ENCODE data around the gene CPTP. TPM values are rescaled to one million over a fixed set of nuclear protein-coding genes. Genes with fewer than 3 reads are reported as not detected.

Gene CPTP
- total RNA-seq, 4 donors from 2014 or later = 8.5 to 18.6 (median 11.5) TPM

DNA sequence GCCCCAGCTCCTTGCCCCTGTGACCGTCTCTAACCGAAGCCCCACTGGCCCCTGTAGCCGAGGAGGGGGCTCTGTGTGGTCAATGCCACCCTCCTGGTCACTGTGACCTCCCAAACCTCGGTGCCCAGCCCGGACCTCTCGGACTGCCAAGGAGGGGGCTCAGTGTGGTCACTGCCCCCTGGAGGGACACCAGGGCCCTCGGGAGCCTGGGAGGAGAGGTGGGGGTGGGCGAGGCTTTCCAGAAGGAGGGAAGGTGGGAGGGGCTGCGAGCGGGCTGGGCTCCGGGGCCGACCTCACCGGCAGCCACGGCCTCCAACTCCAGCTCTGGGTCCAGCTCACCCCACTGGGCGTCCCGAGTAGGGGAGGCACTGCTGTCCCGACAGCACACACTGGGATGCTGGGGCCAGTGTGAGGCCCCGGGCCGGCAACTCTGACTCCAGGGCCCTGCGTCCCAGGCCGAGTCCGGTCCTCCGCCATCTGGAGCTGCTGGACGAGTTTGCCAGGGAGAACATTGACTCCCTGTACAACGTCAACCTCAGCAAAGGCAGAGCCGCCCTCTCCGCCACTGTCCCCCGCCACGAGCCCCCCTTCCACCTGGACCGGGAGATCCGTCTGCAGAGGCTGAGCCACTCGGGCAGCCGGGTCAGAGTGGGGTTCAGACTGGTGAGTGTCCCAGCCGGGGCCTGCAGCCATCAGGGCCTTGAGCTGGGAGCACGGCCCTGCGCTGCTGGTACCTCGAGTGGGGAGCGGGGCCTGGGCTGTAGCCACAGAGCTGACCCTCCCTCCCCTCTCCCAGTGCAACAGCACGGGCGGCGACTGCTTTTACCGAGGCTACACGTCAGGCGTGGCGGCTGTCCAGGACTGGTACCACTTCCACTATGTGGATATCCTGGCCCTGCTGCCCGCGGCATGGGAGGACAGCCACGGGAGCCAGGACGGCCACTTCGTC, 38.0 kb upstream of the CPTP start:
- TF ChIP-seq, protein P1, sequence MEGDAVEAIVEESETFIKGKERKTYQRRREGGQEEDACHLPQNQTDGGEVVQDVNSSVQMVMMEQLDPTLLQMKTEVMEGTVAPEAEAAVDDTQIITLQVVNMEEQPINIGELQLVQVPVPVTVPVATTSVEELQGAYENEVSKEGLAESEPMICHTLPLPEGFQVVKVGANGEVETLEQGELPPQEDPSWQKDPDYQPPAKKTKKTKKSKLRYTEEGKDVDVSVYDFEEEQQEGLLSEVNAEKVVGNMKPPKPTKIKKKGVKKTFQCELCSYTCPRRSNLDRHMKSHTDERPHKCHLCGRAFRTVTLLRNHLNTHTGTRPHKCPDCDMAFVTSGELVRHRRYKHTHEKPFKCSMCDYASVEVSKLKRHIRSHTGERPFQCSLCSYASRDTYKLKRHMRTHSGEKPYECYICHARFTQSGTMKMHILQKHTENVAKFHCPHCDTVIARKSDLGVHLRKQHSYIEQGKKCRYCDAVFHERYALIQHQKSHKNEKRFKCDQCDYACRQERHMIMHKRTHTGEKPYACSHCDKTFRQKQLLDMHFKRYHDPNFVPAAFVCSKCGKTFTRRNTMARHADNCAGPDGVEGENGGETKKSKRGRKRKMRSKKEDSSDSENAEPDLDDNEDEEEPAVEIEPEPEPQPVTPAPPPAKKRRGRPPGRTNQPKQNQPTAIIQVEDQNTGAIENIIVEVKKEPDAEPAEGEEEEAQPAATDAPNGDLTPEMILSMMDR (IDR thresholded peaks at IDR 0.05) = no peak
- ATAC-seq (ENCODE audit: low FRiP score) (no peak), DNase-seq (ENCODE audit: low spot score) (no peak)

DNA sequence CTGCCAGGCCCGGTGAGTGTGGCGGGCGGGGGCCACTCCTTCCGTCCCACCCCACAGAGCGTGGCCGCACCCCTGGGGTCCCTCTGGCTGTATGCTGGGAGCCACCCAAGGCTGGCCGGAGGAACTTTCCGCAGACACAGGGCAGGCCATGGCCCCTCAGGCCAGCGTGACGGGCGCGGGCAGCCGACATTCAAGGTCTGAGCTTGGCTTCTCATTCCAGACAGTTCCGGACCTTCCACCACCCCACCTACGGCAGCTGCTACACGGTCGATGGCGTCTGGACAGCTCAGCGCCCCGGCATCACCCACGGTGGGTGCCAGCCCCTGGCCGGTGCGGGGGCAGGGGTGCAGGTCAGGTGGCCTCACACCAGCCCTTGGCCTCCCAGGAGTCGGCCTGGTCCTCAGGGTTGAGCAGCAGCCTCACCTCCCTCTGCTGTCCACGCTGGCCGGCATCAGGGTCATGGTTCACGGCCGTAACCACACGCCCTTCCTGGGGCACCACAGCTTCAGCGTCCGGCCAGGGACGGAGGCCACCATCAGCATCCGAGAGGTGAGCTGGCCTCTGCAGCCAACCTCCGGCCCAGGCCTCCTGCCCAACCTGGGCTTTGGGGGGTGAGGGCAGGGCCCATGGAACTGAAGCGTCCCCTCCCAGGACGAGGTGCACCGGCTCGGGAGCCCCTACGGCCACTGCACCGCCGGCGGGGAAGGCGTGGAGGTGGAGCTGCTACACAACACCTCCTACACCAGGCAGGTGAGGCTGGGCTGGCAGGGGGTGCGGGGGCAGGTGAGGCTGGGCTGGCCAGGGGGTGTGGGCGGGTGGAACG, 37.1 kb upstream of the CPTP start:
- TF ChIP-seq, protein P1 (IDR thresholded peaks at IDR 0.05) = no peak
- DNase-seq (ENCODE audit: low spot score) = no peak
- no peak for ATAC-seq (ENCODE audit: low FRiP score)

DNA sequence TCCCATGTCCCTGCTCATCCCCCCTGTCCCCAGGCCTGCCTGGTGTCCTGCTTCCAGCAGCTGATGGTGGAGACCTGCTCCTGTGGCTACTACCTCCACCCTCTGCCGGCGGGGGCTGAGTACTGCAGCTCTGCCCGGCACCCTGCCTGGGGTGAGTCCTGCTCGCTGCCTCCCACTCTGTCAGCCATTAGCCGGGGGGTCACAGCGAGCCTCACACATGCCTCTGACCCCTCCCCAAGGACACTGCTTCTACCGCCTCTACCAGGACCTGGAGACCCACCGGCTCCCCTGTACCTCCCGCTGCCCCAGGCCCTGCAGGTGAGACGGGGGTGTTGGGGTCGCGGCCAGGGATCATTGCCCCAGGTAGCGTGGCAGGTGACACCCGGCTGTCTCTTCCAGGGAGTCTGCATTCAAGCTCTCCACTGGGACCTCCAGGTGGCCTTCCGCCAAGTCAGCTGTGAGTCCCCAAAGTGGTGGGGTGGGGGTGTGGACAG, 34.3 kb upstream of the CPTP start:
- DNase-seq (ENCODE audit: low spot score) = peak; percentile 60
- peak; percentile 10 for ATAC-seq (ENCODE audit: low FRiP score)
- TF ChIP-seq, protein P1 (IDR thresholded peaks at IDR 0.05) = peak in 1 of 3 donors; percentile 41

DNA sequence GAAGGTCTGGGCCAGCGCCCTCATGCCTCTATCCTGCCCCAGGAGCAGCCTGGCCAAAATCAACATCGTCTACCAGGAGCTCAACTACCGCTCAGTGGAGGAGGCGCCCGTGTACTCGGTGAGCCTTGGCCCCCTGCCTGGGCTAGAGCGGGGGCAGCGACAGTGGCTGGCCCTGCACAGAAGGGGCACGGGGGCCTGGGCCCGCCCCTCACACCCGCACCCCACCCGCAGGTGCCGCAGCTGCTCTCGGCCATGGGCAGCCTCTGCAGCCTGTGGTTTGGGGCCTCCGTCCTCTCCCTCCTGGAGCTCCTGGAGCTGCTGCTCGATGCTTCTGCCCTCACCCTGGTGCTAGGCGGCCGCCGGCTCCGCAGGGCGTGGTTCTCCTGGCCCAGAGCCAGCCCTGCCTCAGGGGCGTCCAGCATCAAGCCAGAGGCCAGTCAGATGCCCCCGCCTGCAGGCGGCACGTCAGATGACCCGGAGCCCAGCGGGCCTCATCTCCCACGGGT, 33.5 kb upstream of the CPTP start:
- no peak for DNase-seq (ENCODE audit: low spot score)

DNA sequence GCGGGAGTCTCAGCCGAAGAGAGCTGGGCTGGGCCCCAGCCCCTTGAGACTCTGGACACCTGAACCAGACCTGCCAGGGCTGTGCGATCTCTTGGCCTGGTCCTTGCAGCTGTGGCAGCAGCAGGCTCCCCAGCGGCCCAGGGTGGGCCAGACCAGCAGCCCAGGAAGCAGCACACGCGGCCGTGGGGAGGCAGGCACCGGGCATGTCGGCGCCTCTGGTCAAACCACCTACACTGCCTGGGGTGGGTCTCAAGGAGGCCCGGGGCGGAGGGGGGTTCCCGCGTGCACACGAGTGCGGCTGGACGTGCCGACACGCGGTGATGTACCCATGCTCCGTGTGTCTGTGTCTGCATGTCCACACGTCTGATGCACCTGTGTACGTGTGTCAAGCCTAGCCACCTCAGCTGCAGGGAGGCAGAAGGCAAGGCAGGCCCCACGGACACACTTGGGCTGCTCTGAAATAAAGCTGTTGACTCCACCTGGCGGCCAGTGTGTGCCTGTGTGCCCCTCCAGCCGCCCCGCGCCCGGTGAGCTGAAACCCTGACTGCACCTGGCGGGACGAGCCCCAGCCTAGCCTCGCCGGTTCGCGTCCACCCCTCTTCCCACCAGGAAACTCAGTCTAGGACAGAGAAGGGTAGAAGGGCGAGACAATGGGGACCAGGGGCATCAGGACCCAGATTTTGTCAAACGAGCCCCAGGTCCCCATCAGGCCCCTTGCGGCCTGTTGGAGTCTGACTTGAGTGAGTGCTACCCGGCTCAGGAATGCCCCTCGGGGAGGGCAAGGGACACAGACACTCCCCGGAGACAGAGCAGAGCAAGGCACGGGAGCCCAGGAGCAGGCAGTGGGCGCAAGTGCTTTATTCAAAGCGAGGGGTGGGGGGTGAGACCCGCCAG, 32.8 kb upstream of the CPTP start:
- TF ChIP-seq, protein P1 (IDR thresholded peaks at IDR 0.05) = peak in 1 of 3 donors; percentile 37
- ATAC-seq (ENCODE audit: low FRiP score) = peak; percentile 68

More for the DNA sequence above, 33.5 kb upstream of the CPTP start:
- TF ChIP-seq, protein P1 (IDR thresholded peaks at IDR 0.05) = no peak
- peak; percentile 31 for ATAC-seq (ENCODE audit: low FRiP score)

DNA sequence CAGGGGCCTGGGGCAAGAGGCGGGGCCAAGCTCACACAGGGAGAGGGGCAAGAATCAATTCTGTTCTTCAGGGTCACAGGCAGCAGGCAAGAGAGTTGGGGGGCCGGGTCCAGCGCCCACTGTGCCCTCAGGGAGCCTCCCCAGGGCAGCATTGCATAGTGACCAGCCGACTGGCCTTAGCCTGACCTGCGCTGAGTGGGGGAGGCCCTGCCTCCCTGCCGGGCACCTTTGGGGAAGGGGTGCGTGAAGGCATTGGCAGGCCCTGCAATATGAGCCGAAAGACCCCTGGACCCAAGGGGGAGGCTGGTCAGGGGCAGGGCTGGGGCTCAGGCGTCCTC, 32.2 kb upstream of the CPTP start:
- ATAC-seq (ENCODE audit: low FRiP score) = no peak

More for the DNA sequence above, 32.8 kb upstream of the CPTP start:
- DNase-seq (ENCODE audit: low spot score) = no peak

More for the DNA sequence above, 32.2 kb upstream of the CPTP start:
- TF ChIP-seq, protein P1 (IDR thresholded peaks at IDR 0.05) = no peak
- DNase-seq (ENCODE audit: low spot score) = no peak

Data from omental fat pad (tissue), 4 donors.